SK-N-DZ (cell line): ENCODE results near the gene SERPINB1. TPM values are rescaled to one million over a fixed set of nuclear protein-coding genes. Genes with fewer than 3 reads are reported as not detected.
"Not testable (repeated sequence)": the region's sequence is repeated elsewhere in the genome, so short reads cannot be mapped to it uniquely, and the experiment has no call there.

Experiments
- DNase-seq: peaks from one replicate; pipeline ENCODE4 v3.0.0-alpha.2; 2015; ENCODE audit warnings: low spot score
- polyA plus RNA-seq, 2 experiments: library from polyadenylated mRNA; depleted of rRNA; stranded (reverse); fragments of >200 nt; gene quantifications; 2 replicates each; pipeline ENCODE4 v1.2.3, GENCODE V29; 2014

The SERPINB1 gene
- polyA plus RNA-seq (2014; cell fraction: cytosol; rRNA removed) = 13.6 and 22.3 TPM in 2 replicates
- polyA plus RNA-seq (2014; cell fraction: nucleus; rRNA removed) = 8.4 and 12.0 TPM in 2 replicates

DNA sequence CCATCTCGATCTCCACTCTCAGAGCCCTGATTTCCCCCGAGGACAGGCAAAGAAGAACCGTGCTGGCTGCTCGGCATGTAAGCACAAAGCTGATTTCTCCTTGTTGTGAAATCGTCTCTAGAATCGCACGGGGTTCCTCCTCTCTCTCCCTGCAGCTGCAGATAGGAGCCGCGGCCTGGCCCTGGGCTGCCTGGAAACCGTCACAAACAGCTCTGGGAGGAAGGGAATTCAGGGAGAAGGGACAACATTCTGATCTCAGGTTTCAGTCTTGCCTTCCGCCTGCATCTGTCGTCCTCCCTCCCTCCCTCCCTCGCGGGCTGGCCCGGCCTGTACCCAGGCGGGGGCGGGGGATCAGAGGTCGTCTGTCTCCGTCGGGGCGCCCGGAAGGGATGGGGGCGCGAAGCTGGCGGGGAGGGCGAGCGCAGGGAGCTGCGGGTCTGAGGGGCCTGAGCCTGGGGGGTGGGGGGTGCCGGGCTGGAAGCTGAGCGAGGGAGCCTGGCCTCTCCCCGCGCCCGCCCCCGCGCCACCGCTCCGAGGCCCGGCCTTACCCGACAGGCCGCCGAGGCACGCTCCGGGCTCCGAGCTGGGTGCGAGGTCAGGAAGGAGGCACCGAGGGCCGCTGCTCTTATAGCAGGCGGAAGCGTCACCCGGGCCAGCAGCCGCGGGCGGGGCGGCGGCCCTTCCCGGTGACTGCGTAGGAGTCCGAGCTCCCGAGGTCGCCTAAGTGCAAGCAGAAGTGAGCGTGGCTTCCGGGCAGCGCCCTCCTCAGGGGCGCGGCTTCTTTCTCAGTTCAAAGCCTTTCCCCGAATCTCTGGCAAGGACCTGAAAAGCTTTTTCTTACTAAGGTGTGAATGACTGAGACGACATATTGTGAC is at the start of gene SERPINB1:
Gene SERPINB1 (minus strand): TSS at position 600 of the 875 bp plus-strand sequence. CDS start 1,277 bp downstream, outside the sequence.
- peak; percentile 89 for DNase-seq

DNA sequence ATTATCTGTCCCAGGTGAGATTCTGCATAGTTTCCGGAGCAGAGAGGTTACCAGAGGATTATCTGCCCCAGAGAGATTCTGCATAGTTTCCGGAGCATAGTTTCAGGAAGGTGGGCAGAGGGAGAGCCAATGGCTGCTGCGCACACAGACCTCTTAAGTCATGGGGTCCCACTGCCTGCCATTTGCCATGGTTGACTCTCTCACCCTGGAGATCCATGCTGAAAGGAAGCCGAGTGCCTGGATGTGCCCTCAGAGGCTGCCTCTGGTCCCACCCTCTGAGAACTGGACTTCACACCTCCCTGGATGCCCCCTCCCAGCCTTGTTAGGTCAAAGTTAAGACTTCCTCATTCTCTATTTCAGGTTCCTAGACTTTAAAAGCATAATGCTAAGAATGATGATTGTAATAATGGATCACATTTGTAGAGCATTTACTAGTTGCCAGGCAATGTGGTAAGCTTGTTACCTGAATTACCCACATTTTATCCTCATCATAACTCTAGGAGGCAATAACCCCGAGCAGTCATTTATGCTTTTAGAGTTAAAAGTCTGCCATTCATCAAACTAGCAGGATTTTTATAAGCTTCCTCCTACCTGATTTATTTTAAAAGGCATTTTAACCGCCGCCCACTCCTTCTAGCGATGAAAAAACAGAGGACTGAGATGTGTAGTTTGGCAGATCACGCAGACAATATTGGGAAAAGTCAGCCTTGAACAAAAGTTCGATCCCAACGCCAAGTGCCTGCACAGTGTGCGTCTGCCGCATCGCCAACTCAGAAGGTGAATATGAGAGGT is 49.5 kb upstream of the SERPINB1 start:
- DNase-seq = no peak

DNA sequence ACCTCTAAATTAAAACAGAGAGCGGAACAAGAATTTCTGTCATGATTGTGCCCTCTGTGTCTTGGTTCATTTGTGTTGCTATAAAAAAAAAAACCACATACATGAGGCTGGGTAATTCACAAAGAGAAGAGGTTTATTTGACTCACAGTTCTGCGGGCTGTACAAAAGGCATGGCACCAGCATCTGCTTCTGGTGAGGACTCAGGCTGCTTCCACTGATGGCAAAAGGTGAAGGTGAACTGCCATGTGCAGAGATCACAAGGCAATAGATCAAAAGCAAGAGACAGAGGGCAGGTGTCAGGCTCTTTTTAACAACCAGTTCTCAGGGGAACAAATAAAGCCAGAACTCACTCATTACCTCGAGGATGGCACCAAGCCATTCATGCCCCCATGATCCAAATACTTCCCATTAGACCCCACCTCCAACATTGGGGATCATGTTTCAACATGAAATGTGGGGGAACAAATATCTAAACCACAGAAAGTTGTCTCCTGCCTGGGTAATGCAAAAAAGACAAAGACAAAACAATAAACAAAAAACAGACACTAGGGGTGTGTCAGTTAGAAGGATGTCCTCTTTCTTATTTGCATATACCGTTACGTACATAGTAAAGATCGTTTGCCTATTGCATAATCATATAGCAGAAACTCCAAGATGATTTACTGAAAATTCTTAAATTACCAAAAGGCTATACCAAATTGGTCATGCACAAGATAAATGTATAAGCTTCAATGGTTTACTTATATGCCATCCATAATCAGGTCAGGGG is 44.5 kb upstream of the SERPINB1 start:
- DNase-seq = no peak

DNA sequence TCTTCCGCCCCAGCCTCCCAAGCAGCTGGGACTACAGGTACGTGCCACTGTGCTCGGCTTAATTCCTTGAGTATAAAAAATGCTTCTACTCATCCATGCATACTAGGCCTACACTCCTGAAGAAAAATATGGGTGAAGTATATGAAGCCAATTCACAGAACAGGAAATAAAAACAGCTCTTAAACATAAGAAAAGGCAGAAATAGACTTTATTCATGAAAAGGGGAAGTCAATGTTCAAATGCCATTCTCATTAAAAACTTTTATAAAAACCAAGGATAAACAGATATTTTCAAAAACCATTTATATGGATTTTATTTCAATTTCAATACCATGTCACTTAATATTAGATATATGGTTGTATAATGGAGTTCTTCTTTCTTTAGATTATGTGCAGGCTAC is 43.1 kb upstream of the SERPINB1 start:
- DNase-seq = no peak

DNA sequence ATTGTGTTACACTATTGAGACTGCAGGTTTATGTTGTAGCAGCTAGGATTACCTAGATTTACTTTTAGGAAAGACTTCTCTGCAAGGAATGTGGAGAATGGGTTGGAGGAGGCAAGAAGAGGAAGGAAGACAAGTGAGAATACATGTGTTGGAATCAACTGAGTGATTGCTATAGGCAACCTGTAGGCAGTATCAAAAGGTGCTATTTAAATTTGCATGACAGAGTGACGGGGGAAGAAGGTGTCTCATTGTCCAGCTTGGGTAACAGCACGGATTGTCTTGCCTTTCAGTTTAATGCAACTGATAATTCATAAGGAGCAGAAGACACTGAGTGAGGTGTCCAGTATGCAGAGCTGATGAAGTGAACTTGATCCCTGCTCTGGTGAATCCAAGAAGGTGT is 42.0 kb upstream of the SERPINB1 start:
- no peak for DNase-seq

DNA sequence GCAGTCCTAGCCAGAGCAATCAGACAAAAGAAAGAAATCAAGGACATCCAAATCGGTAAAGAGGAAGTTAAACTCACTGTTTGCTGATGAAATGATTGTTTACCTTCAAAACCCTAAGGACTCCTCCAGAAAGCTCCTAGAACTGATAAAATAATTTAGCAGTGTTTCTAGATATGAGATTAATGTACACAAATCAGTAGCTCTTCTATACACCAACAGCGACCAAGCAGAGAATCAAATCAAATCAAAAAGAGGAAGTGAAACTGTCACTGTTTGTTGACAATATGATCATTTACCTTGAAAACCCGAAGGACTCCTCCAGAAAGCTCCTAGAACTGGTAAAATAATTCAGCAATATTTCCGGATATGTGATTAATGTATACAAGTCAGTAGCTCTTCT is 39.8 kb upstream of the SERPINB1 start:
- no peak for DNase-seq

DNA sequence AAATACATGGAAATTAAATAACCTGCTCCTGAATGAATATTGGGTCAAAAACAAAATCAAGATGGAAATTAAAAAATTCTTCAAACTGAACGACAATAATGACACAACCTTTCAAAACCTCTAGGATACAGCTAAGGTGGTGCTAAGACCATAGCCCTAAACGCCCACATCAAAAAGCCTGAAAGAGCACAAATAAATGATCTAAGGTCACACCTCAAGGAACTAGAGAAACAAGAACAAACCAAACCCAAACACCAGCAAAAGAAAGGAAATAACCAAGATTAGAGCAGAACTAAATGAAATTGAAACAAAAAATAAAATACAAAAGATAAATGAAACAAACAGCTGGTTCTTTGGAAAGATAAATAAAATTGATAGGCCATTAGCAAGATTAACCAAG is 38.5 kb upstream of the SERPINB1 start:
- not testable (repeated sequence) for DNase-seq

DNA sequence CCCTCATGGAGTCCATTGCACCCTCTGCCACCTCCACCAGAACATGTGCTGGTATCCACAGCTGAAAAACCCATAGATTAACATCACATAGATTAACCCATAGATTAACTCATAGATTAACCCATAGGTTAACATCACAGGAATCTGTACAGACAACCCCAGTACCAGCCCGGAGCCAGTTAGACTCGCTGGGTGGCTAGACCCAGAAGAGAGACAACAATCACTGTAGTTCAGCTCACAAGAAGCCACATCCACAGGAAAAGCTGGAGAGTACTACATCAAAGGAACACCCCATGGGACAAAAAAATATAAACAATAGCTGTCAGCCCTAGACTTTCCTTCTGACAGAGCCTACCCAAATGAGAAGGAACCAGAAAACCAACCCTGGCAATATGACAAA is 36.3 kb upstream of the SERPINB1 start:
- DNase-seq = no peak

DNA sequence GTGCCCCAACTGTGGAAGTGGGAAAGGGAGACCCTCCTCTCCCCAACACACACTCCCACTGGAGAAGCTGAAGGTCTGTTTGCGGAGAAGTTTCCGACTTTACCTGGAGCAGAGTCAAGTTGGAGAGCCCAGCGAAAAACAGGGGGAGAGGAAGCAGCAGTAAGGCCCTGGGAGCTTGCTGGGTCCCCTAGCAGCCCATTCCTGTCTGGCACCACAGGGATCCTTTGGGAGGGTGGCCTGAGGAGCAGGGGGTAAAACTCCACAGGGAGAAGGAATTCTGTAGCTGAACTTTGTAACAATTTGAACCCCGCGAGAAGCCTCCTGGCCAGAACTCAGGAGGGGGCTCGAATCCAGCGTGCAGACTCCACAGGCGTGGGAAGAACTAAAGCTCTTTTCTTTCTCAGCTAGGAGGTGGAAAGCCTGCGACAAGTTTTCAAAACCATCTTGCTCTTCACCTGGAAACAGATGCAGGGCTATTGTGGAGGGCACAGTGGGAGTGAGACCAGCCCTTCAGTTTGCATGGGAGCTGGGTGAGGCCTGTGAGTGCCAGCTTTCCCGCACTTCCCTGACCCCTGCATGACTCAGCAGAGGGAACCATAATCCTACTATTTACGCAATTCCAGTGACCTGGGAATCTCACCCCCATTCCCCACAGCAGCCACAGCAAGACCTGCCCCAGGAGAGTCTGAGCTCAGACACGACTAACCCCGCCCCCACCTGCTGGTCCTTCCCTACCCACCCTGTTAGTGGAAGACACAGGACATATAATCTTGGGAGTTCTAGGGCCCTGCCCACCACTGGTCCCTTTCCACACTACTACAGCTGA is 35.6 kb upstream of the SERPINB1 start:
- no peak for DNase-seq

DNA sequence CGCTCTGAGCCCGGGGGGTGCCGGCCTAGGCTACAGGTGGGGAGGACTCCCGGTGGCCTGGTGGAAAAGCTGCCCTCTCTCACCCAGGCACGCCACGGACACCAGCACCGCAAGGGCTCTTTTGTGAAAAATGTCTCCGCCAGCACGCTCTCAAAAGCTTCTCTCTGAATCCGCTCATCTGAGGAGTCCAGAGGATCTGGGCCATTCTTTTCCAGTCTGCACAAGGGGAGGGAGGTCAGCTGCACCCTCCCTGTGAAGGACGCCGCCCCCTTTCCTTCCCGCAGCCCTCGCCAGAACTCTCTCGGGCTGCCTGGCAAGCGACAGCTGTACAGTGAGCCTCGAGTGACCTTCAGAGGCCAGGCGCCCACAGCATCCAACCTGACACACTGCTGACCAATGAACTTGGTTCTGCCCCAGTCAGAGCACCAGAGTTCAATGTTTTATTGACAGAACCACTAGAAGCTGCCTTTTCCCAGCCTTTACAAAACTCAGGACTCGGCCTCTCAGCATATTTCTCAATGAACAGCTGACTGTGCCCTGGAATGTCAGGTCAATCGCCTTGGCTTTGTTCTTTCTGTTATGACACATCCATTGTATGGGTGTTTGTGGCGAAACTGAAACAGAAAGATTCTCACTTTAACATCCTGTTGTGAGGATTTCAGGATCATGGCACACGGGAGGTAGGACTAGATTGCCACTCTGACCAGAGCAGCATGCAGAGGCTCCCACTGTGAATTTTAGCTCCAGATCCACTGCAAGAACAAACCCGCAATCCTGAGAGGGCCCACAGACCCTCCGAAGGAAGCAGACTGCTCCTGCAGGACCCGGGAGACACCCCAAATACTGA is 34.8 kb upstream of the SERPINB1 start:
- peak; percentile 18 for DNase-seq

DNA sequence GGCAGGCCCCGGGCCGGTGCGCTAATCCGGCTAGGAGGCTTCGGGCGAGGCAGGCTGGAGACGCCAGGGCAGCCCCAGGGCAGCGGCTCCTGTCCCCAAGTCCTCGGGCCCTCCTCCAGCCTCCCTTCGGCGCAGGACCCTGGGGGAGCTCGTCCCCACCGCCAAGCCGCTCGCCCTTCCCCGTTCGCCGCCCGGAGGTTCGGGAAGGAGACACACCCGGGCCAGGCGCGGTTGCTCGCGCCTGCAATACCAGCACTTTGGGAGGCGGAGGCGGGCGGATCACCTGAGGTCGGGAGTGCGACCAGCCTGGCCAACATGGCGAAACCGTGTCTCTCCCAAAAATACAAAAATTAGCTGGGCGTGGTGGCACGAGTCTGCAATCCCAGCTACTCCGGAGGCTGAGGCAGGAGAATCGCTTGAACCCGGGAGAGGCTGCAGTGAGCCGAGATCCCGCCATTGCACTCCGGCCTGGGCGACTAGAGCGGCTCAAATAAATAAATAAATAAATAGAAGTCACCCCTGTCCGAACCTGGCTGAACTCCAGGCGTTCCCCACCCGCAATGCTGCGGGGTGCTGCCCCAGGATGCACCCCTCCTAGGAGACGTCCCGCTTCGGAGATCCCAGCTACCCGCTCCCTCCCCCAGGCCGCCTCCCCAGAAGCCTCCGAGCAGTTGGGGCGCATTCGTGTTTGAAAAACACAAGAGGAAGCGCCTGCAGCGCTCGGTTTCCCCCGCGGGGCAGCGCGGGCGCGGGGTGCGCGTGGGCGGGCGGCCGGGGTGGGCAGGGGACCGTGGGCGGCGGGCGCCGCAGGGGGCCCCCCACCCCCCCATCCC is 33.9 kb upstream of the SERPINB1 start:
- DNase-seq = no peak

DNA sequence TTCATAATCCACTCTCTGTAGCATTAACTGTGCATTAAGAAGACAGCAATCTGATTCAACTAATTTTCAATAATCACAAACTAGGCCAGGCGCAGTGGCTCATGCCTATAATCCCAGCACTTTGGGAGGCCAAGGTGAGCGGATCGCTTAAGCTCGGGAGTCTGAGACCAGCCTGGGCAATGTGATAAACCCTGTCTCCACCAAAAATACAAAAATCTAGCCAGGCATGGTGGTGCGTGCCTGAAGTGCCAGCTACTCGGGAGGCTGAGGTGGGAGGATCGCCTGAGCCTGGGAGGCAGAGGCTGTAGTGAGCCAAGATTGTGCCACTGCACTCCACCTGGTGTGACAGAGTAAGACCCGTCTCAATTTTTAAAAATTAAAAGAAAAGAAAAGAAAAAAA is 32.0 kb upstream of the SERPINB1 start:
- no peak for DNase-seq

DNA sequence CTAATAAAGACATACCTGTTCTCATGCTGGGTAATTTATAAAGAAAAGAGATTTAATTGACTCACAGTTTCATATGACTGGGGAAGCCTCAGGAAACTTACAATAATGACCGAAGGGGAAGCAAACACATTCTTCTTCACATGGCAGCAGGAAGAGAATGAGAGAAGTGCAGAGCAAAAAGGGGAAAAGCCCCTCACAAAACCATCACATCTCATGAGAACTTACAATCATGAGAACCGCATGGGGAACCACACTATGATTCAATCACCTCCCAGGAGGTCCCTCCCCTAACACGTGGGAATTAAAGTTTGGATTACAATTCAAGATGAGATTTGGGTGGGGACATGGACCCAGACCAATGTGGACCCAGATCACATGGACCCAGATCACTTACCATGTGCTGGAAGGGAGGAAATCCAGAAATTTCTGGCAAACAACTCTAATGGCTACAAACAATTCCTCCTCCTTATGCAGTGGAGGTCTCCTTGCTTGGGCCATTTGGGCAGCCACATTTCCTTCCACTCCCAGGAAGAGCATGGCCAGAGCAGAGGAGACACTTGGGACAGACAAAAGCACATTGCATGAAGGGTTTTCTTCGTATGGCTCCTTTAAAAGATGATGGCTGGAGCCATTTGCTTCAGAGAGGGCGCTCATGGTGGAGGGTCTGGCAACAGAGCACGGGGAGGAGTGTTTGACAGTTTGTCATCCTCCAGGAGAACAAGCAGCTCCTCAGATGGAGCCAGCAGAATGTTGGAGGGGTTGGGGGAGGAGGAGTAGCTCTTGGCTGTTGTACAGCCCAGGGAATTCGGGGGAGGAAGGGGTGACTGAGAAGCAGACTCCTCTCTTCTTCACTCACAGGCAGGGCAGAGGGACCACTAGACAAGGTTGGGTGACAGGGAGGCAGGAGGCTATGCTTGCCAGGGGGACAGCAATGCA is 31.0 kb upstream of the SERPINB1 start:
- no peak for DNase-seq

DNA sequence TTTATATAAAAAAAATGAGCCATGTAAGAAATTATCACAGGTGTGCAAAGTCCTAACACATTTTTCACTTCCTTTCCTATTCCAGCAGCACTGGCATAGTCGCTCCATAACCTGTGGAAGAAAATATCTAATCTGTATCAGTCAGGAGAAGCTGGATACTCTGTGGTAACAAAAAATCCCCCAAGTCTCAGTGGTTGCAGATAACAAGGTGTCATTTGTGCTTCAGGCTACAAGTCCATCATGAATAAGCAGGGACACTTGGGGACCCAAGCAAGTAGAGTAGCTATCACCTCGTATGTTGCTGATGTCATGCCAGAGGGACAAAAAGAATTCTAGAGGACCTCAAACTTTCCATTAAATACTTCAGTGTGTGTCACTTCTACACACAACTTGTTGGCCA is 30.3 kb upstream of the SERPINB1 start:
- no peak for DNase-seq

DNA sequence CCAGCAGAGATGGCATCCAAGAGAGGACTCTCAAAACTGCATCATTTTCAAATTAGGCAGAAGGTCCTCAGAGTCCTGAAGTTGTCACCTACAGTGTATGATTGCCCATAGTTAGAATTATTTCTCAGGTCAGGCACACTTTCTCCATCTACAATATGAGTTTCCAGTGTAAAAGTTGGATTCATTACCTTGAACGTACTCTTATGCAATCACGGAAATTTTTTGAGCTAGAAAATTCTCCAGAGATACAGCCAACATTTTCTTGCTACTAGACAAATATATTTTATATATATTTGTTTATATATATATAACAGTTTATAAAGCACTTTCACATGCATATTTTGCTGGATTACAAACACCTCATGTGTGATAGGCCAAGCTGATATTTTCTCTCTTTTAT is 29.4 kb upstream of the SERPINB1 start:
- DNase-seq = no peak

DNA sequence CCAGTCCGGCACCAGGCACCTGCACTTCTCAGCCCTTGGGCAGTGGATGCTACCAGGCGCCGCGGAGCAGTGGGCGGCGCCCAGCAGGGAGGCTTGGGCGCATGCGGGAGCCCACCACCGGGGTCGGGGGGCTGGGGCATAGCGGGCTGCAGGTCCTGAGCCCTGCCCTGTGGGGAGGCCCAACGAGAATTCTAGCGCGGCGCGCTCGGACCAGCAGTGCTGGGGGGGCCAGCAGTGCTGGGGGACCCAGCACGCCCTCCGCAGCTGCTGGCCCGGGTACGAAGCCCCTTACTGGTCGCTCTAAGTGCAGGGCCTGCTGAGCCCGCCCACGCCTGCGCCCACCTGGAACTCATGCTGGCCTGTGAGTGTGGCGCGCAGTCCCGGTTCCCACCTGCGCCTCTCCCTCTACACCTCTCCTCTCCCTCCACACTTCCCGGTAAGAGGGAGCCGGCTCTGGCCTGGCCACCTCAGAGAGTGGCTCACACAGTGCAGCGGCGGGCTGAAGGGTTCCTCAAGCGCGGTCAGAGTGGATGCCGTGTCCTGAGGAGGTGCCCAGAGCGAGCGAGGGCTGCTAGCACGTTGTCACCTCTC is 28.5 kb upstream of the SERPINB1 start:
- DNase-seq = no peak

DNA sequence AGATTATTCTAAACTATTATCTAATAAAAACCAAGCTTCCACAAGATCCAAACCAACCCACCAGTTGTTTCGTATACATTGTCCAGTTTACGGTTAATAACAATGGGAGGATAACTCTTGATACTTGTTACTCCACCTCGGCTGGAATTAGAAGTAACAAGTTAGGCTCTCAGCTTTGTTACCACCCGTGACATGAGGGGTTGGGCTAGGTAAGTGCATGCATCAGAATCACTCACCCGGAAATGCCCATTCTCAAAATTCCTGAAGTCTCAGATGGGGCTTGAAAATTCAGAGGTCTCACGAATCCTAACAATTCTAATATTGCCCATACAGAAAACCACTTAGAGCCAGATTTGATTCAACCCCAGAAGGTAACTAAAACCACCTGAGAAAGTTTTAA is 27.0 kb upstream of the SERPINB1 start:
- DNase-seq = no peak
